ENCODE measurements around the gene CD300C.
"Not testable (repeated sequence)": the region's sequence is repeated elsewhere in the genome, so short reads cannot be mapped to it uniquely, and the experiment has no call there.

The CD300C gene

DNA sequence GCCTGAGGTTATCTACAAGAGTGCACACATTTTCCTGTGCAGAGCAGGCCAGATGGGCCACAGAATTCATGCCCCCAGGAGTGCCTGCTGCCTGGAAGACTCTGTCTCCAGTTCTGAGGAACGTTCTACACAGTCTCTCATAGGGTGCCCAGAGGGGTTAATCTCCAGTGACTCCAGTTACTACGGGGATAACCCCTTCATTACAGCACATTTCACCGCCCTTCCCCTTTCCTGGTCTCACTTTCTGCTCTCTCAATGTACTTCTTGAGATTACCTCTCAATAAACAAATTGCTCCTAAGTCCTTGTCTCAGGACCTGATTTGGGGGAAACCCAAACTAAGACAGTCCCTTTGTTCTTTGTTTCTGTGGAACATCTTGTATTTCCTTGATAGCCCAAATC, 15.7 kb upstream of the CD300C start:
- no peak for DNase-seq

- DNase-seq = no peak
Measured at GRCh38 chr17:74558882-74559519, 13.1 kb upstream of the CD300C start.

DNA sequence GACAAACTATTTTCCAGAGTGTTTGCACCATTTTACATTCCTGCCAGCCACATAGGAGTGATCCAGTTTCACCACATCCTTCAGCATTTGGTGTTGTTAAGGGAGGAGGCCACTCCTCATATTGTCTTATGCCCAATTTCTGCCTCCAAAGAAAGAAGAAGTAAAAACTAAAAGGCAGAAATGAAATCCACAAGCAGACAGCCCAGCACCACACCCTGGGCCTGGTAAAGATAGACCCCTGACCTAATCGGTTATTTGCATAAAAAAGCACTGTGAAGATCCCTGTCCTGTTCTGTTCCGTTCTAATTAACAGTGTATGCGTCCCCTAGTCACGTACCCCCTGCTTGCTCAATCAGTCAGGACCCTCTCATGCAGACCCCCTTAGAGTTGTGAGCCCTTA, 12.5 kb upstream of the CD300C start:
- not testable (repeated sequence) for DNase-seq

GRCh38 chr17:74555427-74555940, 9.6 kb upstream of the CD300C start:
- no peak for DNase-seq

DNA sequence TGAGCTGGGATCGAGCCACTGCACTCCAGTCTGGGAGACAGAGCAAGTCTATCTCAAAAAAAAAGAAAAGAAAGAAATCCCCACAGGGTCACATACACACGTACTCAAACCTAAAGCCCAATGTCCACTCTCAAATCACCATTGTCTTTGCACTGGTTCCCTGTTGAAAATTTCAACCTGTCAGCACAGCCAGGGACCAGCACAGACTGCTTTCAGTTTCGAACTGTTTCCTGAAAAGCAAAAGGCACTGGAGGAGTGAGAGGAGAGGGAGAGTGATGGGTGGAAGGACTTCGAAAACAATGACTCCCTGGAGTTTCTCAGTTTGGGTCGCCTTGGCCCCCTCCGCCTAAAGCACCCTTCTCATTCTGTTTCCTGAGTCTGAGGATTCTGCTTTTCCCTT, 9.0 kb upstream of the CD300C start:
- DNase-seq = no peak

GRCh38 chr17:74552037-74552436, 6.1 kb upstream of the CD300C start:
- no peak for DNase-seq

GRCh38 chr17:74550602-74551001, 4.7 kb upstream of the CD300C start:
- DNase-seq = no peak

DNA sequence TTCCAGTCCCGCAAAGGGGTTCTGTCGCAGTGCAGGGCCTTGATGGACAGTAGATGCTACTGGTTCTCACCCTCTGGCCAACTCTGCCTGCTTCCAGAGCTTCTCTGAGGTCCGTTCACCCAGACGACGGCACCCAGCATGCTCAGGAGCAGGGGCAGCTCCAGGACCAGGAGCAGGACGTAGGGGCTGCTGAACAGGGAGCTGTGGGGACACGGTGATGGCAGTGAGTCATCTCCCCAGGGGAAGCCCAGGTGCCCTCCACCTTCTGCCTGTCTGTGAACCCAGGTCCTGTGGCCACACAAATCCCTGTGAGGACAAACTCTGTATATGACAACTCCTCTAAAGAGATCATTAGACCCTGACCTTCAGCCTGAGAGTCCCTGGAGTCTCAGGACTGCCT, 3.4 kb upstream of the CD300C start:
- no peak for DNase-seq

- DNase-seq = no peak
Measured at GRCh38 chr17:74547736-74548135, 1.8 kb upstream of the CD300C start.

DNA sequence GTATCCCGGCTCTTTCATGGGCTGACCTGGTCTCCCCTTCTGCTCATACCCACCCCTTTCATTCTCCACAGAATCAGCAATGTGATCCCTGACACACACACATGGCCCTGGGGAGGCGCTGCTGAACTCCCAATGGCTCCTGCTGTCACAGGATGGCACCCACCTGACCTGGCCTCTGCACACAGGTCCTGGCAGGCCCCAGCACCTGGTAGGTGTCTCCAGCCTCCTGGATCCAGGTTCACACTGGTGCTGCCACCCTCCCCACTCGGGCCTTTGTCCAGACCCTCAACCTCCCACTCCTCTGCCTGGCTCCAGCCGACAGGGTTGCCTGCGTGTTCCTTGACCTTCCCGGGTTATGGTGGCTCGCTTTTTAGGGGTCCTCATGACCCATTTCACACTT, 1.3 kb upstream of the CD300C start:
- no peak for DNase-seq

GRCh38 chr17:74546586-74546985, 671 bp upstream of the CD300C start:
- no peak for DNase-seq

- no peak for DNase-seq
Measured at GRCh38 chr17:74544991-74545842, 698 bp downstream of the CD300C start.

- no peak for DNase-seq
Measured at GRCh38 chr17:74543891-74544760, 1.8 kb downstream of the CD300C start.

DNA sequence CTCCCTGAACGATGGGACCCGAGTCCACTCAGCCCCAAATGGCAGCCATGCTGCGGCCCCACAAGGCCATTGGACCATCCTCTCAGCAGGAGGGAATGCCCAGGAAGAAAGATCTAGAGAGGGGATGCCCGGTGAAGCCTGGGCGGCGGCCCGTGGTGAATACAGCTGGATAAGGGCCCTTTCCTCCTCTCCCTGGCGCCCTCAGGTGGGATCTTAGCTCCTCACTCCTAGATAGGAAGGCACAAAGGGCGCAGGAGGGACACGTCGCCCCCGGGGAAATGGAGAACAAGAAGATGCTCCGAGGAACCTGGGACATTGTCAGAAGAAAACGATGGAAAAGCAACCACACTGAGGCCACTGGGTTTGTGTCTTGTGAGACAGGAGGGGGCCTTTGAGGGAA, 2.5 kb downstream of the CD300C start:
- DNase-seq = no peak

DNA sequence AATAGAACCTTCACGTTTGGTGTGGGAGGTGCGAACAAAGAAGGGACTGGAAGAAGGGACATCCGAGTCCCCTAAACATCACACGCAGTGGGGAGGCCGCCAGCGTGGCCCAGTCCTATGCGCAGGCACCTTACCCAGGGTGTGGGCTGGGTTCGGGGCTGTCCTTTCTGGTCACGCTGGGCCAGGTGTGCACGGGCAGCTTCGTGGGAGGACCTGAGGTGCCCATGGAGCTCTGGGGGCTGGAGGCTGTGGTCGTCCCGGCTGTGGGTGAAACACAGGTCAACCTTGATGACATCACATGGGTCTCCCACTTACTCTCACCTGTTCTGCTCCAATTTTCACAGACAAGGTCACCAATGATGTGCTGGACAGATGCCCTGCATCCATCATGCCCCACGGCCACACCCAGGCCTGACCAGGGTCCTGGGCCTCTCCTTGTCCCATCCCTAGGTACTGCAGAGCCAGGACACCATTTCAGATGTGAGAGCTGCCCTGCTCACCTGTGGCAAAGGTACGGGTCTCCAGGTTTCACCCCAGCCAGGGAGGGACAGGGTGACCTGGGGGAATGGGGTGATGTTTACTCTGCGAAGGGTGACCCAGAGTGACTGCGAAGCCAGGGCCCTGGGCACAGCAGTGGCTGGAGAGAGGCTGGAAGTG, 3.1 kb downstream of the CD300C start:
- no peak for DNase-seq

GRCh38 chr17:74542166-74542565, 3.7 kb downstream of the CD300C start:
- DNase-seq = no peak

DNA sequence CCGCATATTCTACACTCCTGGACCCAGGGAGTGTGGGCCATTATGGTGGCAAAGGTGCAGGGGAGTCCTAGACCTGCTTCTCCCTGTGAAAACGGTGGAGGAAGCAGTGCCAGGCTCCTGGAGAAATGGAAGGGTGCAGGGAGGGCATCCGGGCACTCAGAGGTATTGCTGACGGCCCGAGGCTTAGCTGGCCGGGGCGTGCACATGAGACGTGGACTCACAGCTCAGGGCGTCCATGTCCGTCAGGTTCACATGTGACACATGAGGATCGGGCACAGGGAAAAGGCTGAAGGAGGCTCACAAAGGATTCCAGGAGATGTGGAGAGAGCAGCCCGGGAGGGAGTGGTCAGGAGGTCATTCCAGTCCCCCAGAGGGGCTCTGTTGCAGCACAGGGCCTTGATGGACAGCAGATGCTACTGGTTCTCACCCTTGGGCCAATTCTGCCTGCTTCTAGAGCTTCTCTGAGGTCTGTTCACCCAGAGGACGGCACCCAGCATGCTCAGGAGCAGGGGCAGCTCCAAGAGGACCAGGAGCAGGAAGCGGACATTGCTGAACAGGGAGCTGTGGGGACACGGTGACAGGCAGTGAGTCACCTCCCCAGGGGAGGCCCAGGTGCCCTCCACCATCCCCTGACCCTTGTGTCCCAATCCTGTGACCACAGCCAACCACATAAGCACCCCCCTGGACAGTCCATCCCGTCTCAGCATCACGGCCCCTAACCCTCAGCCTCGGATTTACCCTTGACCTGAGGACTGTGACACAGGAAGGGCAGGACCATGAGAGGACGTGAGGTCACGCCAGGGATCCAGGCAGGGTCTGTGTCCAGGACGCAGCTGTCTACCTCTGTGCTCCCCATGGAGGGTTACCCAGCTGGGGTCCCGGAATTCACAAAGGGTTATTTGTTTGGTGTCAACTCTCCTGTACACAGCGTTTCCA, 4.5 kb downstream of the CD300C start:
- DNase-seq = no peak

DNA sequence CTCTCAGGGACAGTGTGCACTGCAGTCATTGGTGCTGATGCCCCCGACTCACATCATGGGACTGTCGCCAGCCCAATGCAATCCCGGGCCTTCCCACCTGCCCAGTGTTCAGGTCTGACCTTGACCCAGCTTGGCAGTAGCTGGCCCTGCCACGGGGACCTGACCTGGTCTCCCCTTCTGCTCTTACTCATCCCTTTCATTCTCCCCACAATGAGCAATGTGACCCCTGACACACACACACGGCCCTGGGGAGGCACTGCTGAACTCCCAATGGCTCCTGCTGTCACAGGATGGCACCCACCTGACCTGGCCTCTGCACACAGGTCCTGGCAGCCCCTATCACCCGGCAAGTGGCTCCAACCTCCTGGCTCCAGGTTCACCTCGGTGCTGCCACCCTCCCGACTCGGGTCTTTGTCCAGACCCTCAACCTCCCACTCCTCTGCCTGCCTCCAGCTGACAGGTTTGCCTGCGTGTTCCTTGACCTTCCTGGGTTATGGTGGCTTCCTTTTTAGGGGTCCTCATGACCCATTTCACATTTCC, 6.6 kb downstream of the CD300C start:
- DNase-seq = no peak

GRCh38 chr17:74536890-74537289, 9.0 kb downstream of the CD300C start:
- no peak for DNase-seq

- no peak for DNase-seq
Measured at GRCh38 chr17:74532115-74532514, 13.8 kb downstream of the CD300C start.

DNA sequence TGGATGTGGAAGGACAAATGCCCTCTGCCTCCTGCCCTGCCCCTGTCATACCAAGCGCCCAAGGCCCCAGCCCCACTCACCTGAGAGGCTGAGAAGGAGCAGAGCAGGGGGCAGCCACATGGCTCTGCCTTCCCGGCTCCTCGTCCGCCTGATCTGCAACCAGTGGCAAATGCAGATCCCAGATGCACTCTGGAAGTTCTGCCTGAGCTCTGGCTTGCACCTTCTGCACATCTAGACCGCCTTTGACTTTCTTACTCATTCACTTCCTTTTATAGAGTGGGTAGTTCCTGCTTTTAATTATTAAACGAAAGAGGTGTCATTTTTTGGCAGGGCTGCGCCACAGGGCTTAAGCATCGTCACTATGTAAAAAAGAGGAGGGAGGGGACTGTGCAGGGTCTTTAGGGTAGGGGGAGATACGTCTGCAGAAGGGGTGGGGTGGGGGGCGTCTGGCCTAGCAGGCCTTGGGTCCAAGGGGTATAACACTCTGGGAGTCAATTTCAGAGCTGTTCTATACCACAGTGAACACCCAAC, 14.6 kb downstream of the CD300C start, which contains the start of gene CD300LB:
TSS of gene CD300LB (minus strand) at position 245 of the 531 bp plus-strand sequence. CDS start at position 120, 125 bp downstream.
- DNase-seq = no peak

Data from T-helper 9 cell (primary cell).